HEK293 (cell line): ENCODE data around the gene CRABP2.

Source experiments
- FEZF1 ChIP-seq: fragments of 450-650 bp; formaldehyde crosslinking; IDR thresholded peaks from 2 replicates; pipeline ENCODE4 v1.5.1; 2016; ENCODE audit warnings: missing biosample characterization, missing genetic modification characterization
- SP2 ChIP-seq: fragments of 450-650 bp; formaldehyde crosslinking; IDR thresholded peaks from 2 replicates; pipeline ENCODE4 v1.5.1; 2016; ENCODE audit warnings: missing biosample characterization, missing genetic modification characterization
- WT1 ChIP-seq: fragments of 450-650 bp; formaldehyde crosslinking; IDR thresholded peaks from 2 replicates; pipeline ENCODE4 v1.5.1; 2016; ENCODE audit warnings: missing biosample characterization, missing genetic modification characterization
- ZBTB1 ChIP-seq: fragments of 450-650 bp; formaldehyde crosslinking; IDR thresholded peaks from 2 replicates; pipeline ENCODE4 v1.5.1; 2016; ENCODE audit warnings: missing biosample characterization, missing genetic modification characterization
- ZBTB17 ChIP-seq: fragments of 450-650 bp; formaldehyde crosslinking; IDR thresholded peaks from 2 replicates; pipeline ENCODE4 v1.5.1; 2016; ENCODE audit warnings: missing biosample characterization, missing genetic modification characterization
- ZBTB7A ChIP-seq: fragments of 450-650 bp; formaldehyde crosslinking; IDR thresholded peaks from 2 replicates; pipeline ENCODE4 v1.5.1; 2016; ENCODE audit warnings: low read depth, missing biosample characterization, missing genetic modification characterization
- ZBTB8A ChIP-seq: fragments of 450-650 bp; formaldehyde crosslinking; IDR thresholded peaks from 2 replicates; pipeline ENCODE4 v1.5.1; 2016; ENCODE audit warnings: missing biosample characterization, missing genetic modification characterization
- ZFP37 ChIP-seq: fragments of 450-650 bp; formaldehyde crosslinking; IDR thresholded peaks from 2 replicates; pipeline ENCODE4 v1.5.1; 2016; ENCODE audit warnings: missing biosample characterization, missing genetic modification characterization
- ZIC2 ChIP-seq: fragments of 450-650 bp; formaldehyde crosslinking; IDR thresholded peaks from 2 replicates; pipeline ENCODE4 v1.5.1; 2016; ENCODE audit warnings: missing biosample characterization, missing genetic modification characterization
- ZNF169 ChIP-seq: fragments of 450-650 bp; formaldehyde crosslinking; IDR thresholded peaks from 2 replicates; pipeline ENCODE4 v1.5.1; 2016; ENCODE audit warnings: missing biosample characterization, missing genetic modification characterization
- ZNF19 ChIP-seq: fragments of 450-650 bp; formaldehyde crosslinking; IDR thresholded peaks from 2 replicates; pipeline ENCODE4; 2016; ENCODE audit warnings: missing biosample characterization, missing genetic modification characterization, low read depth
- ZNF2 ChIP-seq: fragments of 450-650 bp; formaldehyde crosslinking; IDR thresholded peaks from 2 replicates; pipeline ENCODE4 v1.5.1; 2016; ENCODE audit warnings: missing biosample characterization, missing genetic modification characterization
- ZNF214 ChIP-seq: fragments of 450-650 bp; formaldehyde crosslinking; IDR thresholded peaks from 2 replicates; pipeline ENCODE4 v1.5.1; 2017; ENCODE audit warnings: missing biosample characterization, mild to moderate bottlenecking, missing genetic modification characterization, borderline replicate concordance
- ZNF341 ChIP-seq: fragments of 450-650 bp; formaldehyde crosslinking; IDR thresholded peaks from 2 replicates; pipeline ENCODE4; 2016; ENCODE audit warnings: low read depth, missing biosample characterization, missing genetic modification characterization
- ZNF366 ChIP-seq: fragments of 450-650 bp; formaldehyde crosslinking; conservative IDR thresholded peaks from 2 replicates; pipeline ENCODE4 v1.5.1; 2016; ENCODE audit warnings: missing biosample characterization, missing genetic modification characterization
- ZNF391 ChIP-seq: fragments of 450-650 bp; formaldehyde crosslinking; IDR thresholded peaks from 2 replicates; pipeline ENCODE4 v1.5.1; 2016; ENCODE audit warnings: low read depth, missing biosample characterization, missing genetic modification characterization, borderline replicate concordance
- ZNF473 ChIP-seq: fragments of 450-650 bp; formaldehyde crosslinking; IDR thresholded peaks from 2 replicates; pipeline ENCODE4 v1.5.1; 2017; ENCODE audit warnings: missing biosample characterization, missing genetic modification characterization
- ZNF529 ChIP-seq: fragments of 450-650 bp; formaldehyde crosslinking; IDR thresholded peaks from 2 replicates; pipeline ENCODE4 v1.5.1; 2017; ENCODE audit warnings: missing genetic modification characterization, missing biosample characterization; ENCODE audit not compliant: insufficient replicate concordance
- ZSCAN16 ChIP-seq: fragments of 450-650 bp; formaldehyde crosslinking; IDR thresholded peaks from 2 replicates; pipeline ENCODE4 v1.5.1; 2016; ENCODE audit warnings: missing biosample characterization, missing genetic modification characterization
- TF ChIP-seq, protein P1 (sequence below): fragments of 450-650 bp; formaldehyde crosslinking; IDR thresholded peaks from 2 replicates; pipeline ENCODE4 v1.5.1; 2016; ENCODE audit warnings: missing biosample characterization, missing genetic modification characterization
- TF ChIP-seq, protein P2 (sequence below): fragments of 450-650 bp; formaldehyde crosslinking; IDR thresholded peaks from 2 replicates; pipeline ENCODE4 v1.5.1; 2016; ENCODE audit warnings: missing biosample characterization, missing genetic modification characterization
- TF ChIP-seq, protein P3 (sequence below): fragments of 450-650 bp; formaldehyde crosslinking; IDR thresholded peaks from 2 replicates; pipeline ENCODE4 v1.5.1; 2016; ENCODE audit warnings: missing biosample characterization, missing genetic modification characterization
- TF ChIP-seq, protein P4 (sequence below): fragments of 450-650 bp; formaldehyde crosslinking; IDR thresholded peaks from 2 replicates; pipeline ENCODE4 v1.5.1; 2016; ENCODE audit warnings: missing biosample characterization, missing genetic modification characterization, low read depth
- TF ChIP-seq, protein P5 (sequence below): fragments of 450-650 bp; IDR thresholded peaks from 2 replicates; pipeline ENCODE4 v1.5.1; 2018; ENCODE audit warnings: missing biosample characterization, missing genetic modification characterization
- TF ChIP-seq, protein P6 (sequence below): fragments of 450-650 bp; formaldehyde crosslinking; IDR thresholded peaks from 2 replicates; pipeline ENCODE4 v1.5.1; 2016; ENCODE audit warnings: missing biosample characterization, missing genetic modification characterization, low read depth

CRABP2 gene

DNA sequence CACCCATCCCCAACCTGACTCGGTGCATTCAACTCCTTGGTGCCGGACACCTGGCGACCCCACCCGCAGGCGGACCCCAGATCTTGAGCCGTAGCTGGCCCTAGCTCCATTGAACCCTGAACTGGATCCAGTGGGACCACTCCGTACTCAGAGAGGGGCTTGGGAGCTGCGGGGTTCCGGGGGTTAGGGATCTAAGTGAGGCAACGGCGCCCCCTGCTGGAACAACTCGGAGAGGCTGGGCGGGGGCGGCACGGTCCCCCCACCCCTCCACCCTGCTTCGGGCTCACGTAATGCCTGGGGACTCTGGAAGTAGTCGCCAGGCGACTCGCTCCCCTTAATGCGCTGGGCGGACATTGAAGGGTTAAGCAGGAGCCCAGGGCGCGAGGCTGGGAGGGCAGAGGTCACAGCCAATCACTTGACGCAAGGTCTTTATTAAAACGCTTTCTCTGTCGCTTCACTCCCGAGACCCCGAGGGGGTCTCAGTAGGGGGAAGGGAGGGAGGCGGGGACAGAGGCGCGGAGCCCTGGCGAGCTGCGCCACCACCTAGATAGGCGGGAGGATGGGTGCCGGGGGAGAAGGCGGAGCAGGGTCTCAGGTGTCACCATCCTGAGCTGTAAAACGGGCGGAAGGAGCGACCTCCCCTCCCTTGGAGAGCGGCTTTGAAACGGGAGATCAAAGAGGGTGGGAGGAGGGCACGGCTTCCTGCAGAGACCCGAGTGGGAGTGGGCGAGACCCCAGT is 704 bp upstream of the CRABP2 start (continued):
- TF ChIP-seq ZSCAN16 (tag by site-specific recombination): no peak
- TF ChIP-seq, protein P1, sequence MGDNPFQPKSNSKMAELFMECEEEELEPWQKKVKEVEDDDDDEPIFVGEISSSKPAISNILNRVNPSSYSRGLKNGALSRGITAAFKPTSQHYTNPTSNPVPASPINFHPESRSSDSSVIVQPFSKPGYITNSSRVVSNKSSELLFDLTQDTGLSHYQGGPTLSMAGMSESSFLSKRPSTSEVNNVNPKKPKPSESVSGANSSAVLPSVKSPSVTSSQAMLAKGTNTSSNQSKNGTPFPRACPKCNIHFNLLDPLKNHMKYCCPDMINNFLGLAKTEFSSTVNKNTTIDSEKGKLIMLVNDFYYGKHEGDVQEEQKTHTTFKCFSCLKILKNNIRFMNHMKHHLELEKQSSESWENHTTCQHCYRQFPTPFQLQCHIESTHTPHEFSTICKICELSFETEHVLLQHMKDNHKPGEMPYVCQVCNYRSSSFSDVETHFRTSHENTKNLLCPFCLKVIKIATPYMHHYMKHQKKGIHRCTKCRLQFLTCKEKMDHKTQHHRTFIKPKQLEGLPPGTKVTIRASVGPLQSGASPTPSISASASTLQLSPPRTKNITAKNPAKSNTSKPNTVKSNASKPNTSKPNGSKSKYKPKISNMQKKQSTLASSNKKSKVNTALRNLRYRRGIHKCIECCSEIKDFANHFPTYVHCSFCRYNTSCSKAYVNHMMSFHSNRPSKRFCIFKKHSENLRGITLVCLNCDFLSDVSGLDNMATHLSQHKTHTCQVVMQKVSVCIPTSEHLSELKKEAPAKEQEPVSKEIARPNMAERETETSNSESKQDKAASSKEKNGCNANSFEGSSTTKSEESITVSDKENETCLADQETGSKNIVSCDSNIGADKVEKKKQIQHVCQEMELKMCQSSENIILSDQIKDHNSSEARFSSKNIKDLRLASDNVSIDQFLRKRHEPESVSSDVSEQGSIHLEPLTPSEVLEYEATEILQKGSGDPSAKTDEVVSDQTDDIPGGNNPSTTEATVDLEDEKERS (tag by site-specific recombination): no peak
- peak; percentile 31; the same call in 1 of the 2 replicates for TF ChIP-seq ZNF341 (tag by site-specific recombination)
- no peak for TF ChIP-seq ZNF19 (tag by site-specific recombination)
- TF ChIP-seq ZFP37 (tag by site-specific recombination): peak; percentile 44; the same call in 1 of the 2 replicates
- TF ChIP-seq FEZF1: no peak
- TF ChIP-seq ZBTB7A (tag by site-specific recombination): peak; percentile 81
- peak; percentile 68; the same call in 1 of the 2 replicates for TF ChIP-seq ZNF391
- peak; percentile 95 for TF ChIP-seq ZBTB17 (tag by site-specific recombination)
- TF ChIP-seq ZIC2 (tag by site-specific recombination): peak; percentile 92
- TF ChIP-seq, protein P2, sequence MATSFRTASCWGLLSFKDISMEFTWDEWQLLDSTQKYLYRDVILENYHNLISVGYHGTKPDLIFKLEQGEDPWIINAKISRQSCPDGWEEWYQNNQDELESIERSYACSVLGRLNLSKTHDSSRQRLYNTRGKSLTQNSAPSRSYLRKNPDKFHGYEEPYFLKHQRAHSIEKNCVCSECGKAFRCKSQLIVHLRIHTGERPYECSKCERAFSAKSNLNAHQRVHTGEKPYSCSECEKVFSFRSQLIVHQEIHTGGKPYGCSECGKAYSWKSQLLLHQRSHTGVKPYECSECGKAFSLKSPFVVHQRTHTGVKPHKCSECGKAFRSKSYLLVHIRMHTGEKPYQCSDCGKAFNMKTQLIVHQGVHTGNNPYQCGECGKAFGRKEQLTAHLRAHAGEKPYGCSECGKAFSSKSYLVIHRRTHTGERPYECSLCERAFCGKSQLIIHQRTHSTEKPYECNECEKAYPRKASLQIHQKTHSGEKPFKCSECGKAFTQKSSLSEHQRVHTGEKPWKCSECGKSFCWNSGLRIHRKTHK (tag by site-specific recombination): no peak
- peak; percentile 65 for TF ChIP-seq ZNF2
- TF ChIP-seq ZNF473 (tag by site-specific recombination): no peak
- TF ChIP-seq SP2 (tag by site-specific recombination): peak; percentile 77
- peak; percentile 85 for TF ChIP-seq WT1
- TF ChIP-seq ZNF214: no peak
- TF ChIP-seq, protein P3, sequence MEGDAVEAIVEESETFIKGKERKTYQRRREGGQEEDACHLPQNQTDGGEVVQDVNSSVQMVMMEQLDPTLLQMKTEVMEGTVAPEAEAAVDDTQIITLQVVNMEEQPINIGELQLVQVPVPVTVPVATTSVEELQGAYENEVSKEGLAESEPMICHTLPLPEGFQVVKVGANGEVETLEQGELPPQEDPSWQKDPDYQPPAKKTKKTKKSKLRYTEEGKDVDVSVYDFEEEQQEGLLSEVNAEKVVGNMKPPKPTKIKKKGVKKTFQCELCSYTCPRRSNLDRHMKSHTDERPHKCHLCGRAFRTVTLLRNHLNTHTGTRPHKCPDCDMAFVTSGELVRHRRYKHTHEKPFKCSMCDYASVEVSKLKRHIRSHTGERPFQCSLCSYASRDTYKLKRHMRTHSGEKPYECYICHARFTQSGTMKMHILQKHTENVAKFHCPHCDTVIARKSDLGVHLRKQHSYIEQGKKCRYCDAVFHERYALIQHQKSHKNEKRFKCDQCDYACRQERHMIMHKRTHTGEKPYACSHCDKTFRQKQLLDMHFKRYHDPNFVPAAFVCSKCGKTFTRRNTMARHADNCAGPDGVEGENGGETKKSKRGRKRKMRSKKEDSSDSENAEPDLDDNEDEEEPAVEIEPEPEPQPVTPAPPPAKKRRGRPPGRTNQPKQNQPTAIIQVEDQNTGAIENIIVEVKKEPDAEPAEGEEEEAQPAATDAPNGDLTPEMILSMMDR (tag by site-specific recombination): peak; percentile 92
- peak; percentile 83 for TF ChIP-seq ZNF366
- TF ChIP-seq ZNF529: no peak
- TF ChIP-seq ZBTB1 (tag by site-specific recombination): no peak
- TF ChIP-seq, protein P4, sequence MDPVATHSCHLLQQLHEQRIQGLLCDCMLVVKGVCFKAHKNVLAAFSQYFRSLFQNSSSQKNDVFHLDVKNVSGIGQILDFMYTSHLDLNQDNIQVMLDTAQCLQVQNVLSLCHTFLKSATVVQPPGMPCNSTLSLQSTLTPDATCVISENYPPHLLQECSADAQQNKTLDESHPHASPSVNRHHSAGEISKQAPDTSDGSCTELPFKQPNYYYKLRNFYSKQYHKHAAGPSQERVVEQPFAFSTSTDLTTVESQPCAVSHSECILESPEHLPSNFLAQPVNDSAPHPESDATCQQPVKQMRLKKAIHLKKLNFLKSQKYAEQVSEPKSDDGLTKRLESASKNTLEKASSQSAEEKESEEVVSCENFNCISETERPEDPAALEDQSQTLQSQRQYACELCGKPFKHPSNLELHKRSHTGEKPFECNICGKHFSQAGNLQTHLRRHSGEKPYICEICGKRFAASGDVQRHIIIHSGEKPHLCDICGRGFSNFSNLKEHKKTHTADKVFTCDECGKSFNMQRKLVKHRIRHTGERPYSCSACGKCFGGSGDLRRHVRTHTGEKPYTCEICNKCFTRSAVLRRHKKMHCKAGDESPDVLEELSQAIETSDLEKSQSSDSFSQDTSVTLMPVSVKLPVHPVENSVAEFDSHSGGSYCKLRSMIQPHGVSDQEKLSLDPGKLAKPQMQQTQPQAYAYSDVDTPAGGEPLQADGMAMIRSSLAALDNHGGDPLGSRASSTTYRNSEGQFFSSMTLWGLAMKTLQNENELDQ (tag by site-specific recombination): no peak
- TF ChIP-seq ZNF169 (tag by site-specific recombination): no peak
- TF ChIP-seq, protein P5, sequence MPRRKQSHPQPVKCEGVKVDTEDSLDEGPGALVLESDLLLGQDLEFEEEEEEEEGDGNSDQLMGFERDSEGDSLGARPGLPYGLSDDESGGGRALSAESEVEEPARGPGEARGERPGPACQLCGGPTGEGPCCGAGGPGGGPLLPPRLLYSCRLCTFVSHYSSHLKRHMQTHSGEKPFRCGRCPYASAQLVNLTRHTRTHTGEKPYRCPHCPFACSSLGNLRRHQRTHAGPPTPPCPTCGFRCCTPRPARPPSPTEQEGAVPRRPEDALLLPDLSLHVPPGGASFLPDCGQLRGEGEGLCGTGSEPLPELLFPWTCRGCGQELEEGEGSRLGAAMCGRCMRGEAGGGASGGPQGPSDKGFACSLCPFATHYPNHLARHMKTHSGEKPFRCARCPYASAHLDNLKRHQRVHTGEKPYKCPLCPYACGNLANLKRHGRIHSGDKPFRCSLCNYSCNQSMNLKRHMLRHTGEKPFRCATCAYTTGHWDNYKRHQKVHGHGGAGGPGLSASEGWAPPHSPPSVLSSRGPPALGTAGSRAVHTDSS: no peak
- peak; percentile 78 for TF ChIP-seq ZBTB8A
- TF ChIP-seq, protein P6, sequence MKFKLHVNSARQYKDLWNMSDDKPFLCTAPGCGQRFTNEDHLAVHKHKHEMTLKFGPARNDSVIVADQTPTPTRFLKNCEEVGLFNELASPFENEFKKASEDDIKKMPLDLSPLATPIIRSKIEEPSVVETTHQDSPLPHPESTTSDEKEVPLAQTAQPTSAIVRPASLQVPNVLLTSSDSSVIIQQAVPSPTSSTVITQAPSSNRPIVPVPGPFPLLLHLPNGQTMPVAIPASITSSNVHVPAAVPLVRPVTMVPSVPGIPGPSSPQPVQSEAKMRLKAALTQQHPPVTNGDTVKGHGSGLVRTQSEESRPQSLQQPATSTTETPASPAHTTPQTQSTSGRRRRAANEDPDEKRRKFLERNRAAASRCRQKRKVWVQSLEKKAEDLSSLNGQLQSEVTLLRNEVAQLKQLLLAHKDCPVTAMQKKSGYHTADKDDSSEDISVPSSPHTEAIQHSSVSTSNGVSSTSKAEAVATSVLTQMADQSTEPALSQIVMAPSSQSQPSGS (tag by site-specific recombination): peak; percentile 6; the same call in 1 of the 2 replicates
